HEK293 (cell line): ENCODE data around the gene LIN37.
A peak's percentile ranks its signal among the peaks of the same experiment; 100 is the strongest.

Source experiments
- CTCF ChIA-PET: fragments of 350-600 bp; formaldehyde crosslinking; extraction: SDS; loops from one replicate; lab custom pipeline; 2021; ENCODE audit warnings: antibody characterized with exemption; lab: Yijun Ruan, JAX
- POLR2A ChIA-PET: fragments of 300-600 bp; formaldehyde crosslinking; extraction: SDS; loops from one replicate; lab custom pipeline; 2020; ENCODE audit warnings: antibody characterized with exemption, inconsistent platforms; lab: Yijun Ruan, JAX
- H3K27ac ChIP-seq: fragments of 200-500 bp; sonication (Bioruptor generic); 2 replicates; pipeline ENCODE4 v1.5.1; 2014; ENCODE audit warnings: low read depth, low read length, control low read depth, inconsistent platforms; ENCODE audit errors: extremely low read depth
- H3K36me3 ChIP-seq, 2 experiments: fragments of 200-500 bp in 1 of 2; sonication (Bioruptor generic) in 1 of 2; 1 replicate in 1 of 2; 2 replicates in 1 of 2; pipeline ENCODE4 v1.5.1; 2014 to 2017; ENCODE audit warnings: inconsistent platforms in 2 of 2, low read length in 2 of 2; ENCODE audit not compliant: control insufficient read depth in 2 of 2, insufficient read depth in 1 of 2
- H3K4me1 ChIP-seq: fragments of 200-500 bp; sonication (Bioruptor generic); 2 replicates; pipeline ENCODE4 v1.5.1; 2014; ENCODE audit warnings: mild to moderate bottlenecking, low read length, inconsistent platforms; ENCODE audit not compliant: control insufficient read depth, insufficient read depth
- H3K4me3 ChIP-seq: 2 replicates; pipeline ENCODE4 v1.5.1; 2011; ENCODE audit warnings: low read depth, mild to moderate bottlenecking, control low read depth, low read length, moderate library complexity
- H3K9me3 ChIP-seq: fragments of 200-500 bp; sonication (Bioruptor generic); 2 replicates; pipeline ENCODE4 v1.5.1; 2014; ENCODE audit warnings: low read depth, low read length, inconsistent platforms; ENCODE audit not compliant: control insufficient read depth, insufficient read depth
- GLIS2 ChIP-seq: fragments of 450-650 bp; formaldehyde crosslinking; IDR thresholded peaks from 2 replicates; pipeline ENCODE4 v1.5.1; 2016; ENCODE audit warnings: missing biosample characterization, missing genetic modification characterization
- KLF16 ChIP-seq: fragments of 450-650 bp; formaldehyde crosslinking; IDR thresholded peaks from 2 replicates; pipeline ENCODE4 v1.5.1; 2017; ENCODE audit warnings: missing biosample characterization, missing genetic modification characterization
- KLF9 ChIP-seq: fragments of 450-650 bp; formaldehyde crosslinking; IDR thresholded peaks from 2 replicates; pipeline ENCODE4 v1.5.1; 2016; ENCODE audit warnings: missing biosample characterization, missing genetic modification characterization, low read depth
- ZBTB17 ChIP-seq: fragments of 450-650 bp; formaldehyde crosslinking; IDR thresholded peaks from 2 replicates; pipeline ENCODE4 v1.5.1; 2016; ENCODE audit warnings: missing biosample characterization, missing genetic modification characterization
- ZBTB20 ChIP-seq: fragments of 450-650 bp; formaldehyde crosslinking; IDR thresholded peaks from 2 replicates; pipeline ENCODE4 v1.5.1; 2016; ENCODE audit warnings: missing biosample characterization, missing genetic modification characterization
- ZBTB21 ChIP-seq: fragments of 450-650 bp; formaldehyde crosslinking; IDR thresholded peaks from 2 replicates; pipeline ENCODE4 v1.5.1; 2017; ENCODE audit warnings: missing biosample characterization, missing genetic modification characterization
- ZNF138 ChIP-seq: fragments of 450-650 bp; formaldehyde crosslinking; IDR thresholded peaks from 2 replicates; pipeline ENCODE4 v1.5.1; 2016; ENCODE audit warnings: missing biosample characterization, missing genetic modification characterization, borderline replicate concordance
- ZNF146 ChIP-seq: fragments of 450-650 bp; formaldehyde crosslinking; IDR thresholded peaks from 2 replicates; pipeline ENCODE4 v1.5.1; 2016; ENCODE audit warnings: missing biosample characterization, missing genetic modification characterization
- ZNF2 ChIP-seq: fragments of 450-650 bp; formaldehyde crosslinking; IDR thresholded peaks from 2 replicates; pipeline ENCODE4 v1.5.1; 2016; ENCODE audit warnings: missing biosample characterization, missing genetic modification characterization
- ZNF23 ChIP-seq: fragments of 450-650 bp; formaldehyde crosslinking; IDR thresholded peaks from 2 replicates; pipeline ENCODE4 v1.5.1; 2016; ENCODE audit warnings: missing biosample characterization, missing genetic modification characterization, borderline replicate concordance
- ZNF335 ChIP-seq: fragments of 450-650 bp; formaldehyde crosslinking; conservative IDR thresholded peaks from 2 replicates; pipeline ENCODE4 v1.5.1; 2016; ENCODE audit warnings: missing biosample characterization, missing genetic modification characterization
- ZNF366 ChIP-seq: fragments of 450-650 bp; formaldehyde crosslinking; conservative IDR thresholded peaks from 2 replicates; pipeline ENCODE4 v1.5.1; 2016; ENCODE audit warnings: missing biosample characterization, missing genetic modification characterization
- ZNF394 ChIP-seq: fragments of 450-650 bp; formaldehyde crosslinking; IDR thresholded peaks from 2 replicates; pipeline ENCODE4 v1.5.1; 2016; ENCODE audit warnings: missing biosample characterization, missing genetic modification characterization, mild to moderate bottlenecking, moderate library complexity, borderline replicate concordance
- ZNF530 ChIP-seq: fragments of 450-650 bp; formaldehyde crosslinking; IDR thresholded peaks from 2 replicates; pipeline ENCODE4 v1.5.1; 2016; ENCODE audit warnings: low read depth, missing biosample characterization, missing genetic modification characterization
- ZNF600 ChIP-seq: fragments of 450-650 bp; formaldehyde crosslinking; IDR thresholded peaks from 2 replicates; pipeline ENCODE4 v1.5.1; 2016; ENCODE audit warnings: missing biosample characterization, missing genetic modification characterization
- ZNF777 ChIP-seq: fragments of 450-650 bp; formaldehyde crosslinking; IDR thresholded peaks from 2 replicates; pipeline ENCODE4 v1.5.1; 2017; ENCODE audit warnings: missing biosample characterization, missing genetic modification characterization, borderline replicate concordance
- TF ChIP-seq, protein P1 (sequence below): fragments of 450-650 bp; formaldehyde crosslinking; IDR thresholded peaks from 2 replicates; pipeline ENCODE4; 2016; ENCODE audit warnings: missing biosample characterization, missing genetic modification characterization
- TF ChIP-seq, protein P2 (sequence below): fragments of 450-650 bp; formaldehyde crosslinking; IDR thresholded peaks from 2 replicates; pipeline ENCODE4 v1.5.1; 2017; ENCODE audit warnings: missing biosample characterization, missing genetic modification characterization
- TF ChIP-seq, protein P3 (sequence below): fragments of 450-650 bp; formaldehyde crosslinking; IDR thresholded peaks from 2 replicates; pipeline ENCODE4 v1.5.1; 2016; ENCODE audit warnings: missing biosample characterization, missing genetic modification characterization
- TF ChIP-seq, protein P4 (sequence below): fragments of 450-650 bp; formaldehyde crosslinking; IDR thresholded peaks from 2 replicates; pipeline ENCODE4 v1.5.1; 2017; ENCODE audit warnings: missing biosample characterization, missing genetic modification characterization
- TF ChIP-seq, protein P5 (sequence below): fragments of 450-650 bp; IDR thresholded peaks from 2 replicates; pipeline ENCODE4 v1.5.1; 2018; ENCODE audit warnings: missing biosample characterization, mild to moderate bottlenecking, missing genetic modification characterization
- TF ChIP-seq, protein P6 (sequence below): fragments of 450-650 bp; formaldehyde crosslinking; IDR thresholded peaks from 2 replicates; pipeline ENCODE4 v1.5.1; 2016; ENCODE audit warnings: missing biosample characterization, missing genetic modification characterization
- TF ChIP-seq, protein P7 (sequence below): fragments of 450-650 bp; formaldehyde crosslinking; IDR thresholded peaks from 2 replicates; pipeline ENCODE4 v1.5.1; 2016; ENCODE audit warnings: missing biosample characterization, missing genetic modification characterization, borderline replicate concordance

LIN37 gene

DNA sequence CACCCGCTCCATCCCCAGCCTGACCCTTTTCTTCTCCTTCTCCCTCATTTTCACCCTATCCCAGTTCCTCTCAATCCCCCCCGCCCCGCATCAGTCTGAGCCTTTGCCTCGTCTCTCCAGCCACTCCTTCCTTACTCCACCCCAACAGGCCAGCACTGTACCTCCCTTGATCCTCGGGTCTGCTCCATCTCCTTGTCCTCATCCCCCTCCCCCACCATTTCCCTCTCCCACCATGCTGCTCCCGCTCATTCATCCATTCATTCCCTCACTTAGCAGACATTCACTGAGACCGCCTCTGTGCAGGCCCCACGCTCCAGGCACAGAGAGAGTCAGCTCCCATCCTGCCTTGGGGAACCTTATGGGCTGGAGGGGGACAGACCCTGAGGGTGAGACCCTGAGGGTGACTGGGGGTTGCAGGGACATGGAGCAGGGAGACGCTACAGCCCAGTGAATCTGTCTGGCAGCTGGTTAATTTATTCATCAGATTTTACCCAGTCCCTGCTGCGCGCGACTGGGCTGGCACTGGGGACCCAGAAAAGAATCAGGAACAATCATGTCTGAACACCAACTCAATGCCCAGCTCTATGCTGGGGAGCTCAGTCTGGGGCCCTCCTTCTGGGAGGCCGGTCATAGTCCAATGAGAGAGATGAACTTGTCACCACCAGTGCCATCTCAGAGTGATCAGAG lies 27.9 kb downstream of the LIN37 start:
- CTCF ChIA-PET: interaction anchor here (1.0 to 2.6 kb wide), 3 partner anchors 44 to 266 kb away, joined by 3 to 8 read pairs (median 7); no protein-coding TSS in a partner anchor
- POLR2A ChIA-PET: interaction anchor here (0.6 to 2.0 kb wide), 7 partner anchors 9 to 74 kb away, joined by 3 to 8 read pairs (median 4); partner anchors contain the start of gene LIN37
- Histone ChIP-seq H3K4me1 (peaks cover 19% of the 10 kb centered on the region), H3K36me3 (peaks cover 25 to 26% of the 10 kb centered on the region in 2 experiments), H3K27ac (peak overlapping the region; percentile 48; the same call in 1 of the 2 replicates), H3K9me3 (no peaks in the 10 kb centered on the region), H3K4me3 (peak overlapping the region; percentile 59)
- TF ChIP-seq, protein P1, sequence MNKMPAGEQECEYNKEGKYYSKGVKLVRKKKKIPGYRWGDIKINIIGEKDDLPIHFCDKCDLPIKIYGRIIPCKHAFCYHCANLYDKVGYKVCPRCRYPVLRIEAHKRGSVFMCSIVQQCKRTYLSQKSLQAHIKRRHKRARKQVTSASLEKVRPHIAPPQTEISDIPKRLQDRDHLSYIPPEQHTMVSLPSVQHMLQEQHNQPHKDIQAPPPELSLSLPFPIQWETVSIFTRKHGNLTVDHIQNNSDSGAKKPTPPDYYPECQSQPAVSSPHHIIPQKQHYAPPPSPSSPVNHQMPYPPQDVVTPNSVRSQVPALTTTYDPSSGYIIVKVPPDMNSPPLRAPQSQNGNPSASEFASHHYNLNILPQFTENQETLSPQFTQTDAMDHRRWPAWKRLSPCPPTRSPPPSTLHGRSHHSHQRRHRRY (tag by site-specific recombination): no peak
- TF ChIP-seq, protein P2, sequence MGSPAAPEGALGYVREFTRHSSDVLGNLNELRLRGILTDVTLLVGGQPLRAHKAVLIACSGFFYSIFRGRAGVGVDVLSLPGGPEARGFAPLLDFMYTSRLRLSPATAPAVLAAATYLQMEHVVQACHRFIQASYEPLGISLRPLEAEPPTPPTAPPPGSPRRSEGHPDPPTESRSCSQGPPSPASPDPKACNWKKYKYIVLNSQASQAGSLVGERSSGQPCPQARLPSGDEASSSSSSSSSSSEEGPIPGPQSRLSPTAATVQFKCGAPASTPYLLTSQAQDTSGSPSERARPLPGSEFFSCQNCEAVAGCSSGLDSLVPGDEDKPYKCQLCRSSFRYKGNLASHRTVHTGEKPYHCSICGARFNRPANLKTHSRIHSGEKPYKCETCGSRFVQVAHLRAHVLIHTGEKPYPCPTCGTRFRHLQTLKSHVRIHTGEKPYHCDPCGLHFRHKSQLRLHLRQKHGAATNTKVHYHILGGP (tag by site-specific recombination): no peak
- no peak for TF ChIP-seq ZNF530 (tag by site-specific recombination)
- TF ChIP-seq, protein P3, sequence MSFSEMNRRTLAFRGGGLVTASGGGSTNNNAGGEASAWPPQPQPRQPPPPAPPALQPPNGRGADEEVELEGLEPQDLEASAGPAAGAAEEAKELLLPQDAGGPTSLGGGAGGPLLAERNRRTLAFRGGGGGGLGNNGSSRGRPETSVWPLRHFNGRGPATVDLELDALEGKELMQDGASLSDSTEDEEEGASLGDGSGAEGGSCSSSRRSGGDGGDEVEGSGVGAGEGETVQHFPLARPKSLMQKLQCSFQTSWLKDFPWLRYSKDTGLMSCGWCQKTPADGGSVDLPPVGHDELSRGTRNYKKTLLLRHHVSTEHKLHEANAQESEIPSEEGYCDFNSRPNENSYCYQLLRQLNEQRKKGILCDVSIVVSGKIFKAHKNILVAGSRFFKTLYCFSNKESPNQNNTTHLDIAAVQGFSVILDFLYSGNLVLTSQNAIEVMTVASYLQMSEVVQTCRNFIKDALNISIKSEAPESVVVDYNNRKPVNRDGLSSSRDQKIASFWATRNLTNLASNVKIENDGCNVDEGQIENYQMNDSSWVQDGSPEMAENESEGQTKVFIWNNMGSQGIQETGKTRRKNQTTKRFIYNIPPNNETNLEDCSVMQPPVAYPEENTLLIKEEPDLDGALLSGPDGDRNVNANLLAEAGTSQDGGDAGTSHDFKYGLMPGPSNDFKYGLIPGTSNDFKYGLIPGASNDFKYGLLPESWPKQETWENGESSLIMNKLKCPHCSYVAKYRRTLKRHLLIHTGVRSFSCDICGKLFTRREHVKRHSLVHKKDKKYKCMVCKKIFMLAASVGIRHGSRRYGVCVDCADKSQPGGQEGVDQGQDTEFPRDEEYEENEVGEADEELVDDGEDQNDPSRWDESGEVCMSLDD (tag by site-specific recombination): peak; percentile 1; the same call in 1 of the 2 replicates
- TF ChIP-seq ZBTB17 (tag by site-specific recombination): 0 out of 2 replicates have a peak, but pooled peaks have one; percentile 30
- TF ChIP-seq ZNF600 (tag by site-specific recombination): peak; percentile 15; the same call in 1 of the 2 replicates
- TF ChIP-seq, protein P4, sequence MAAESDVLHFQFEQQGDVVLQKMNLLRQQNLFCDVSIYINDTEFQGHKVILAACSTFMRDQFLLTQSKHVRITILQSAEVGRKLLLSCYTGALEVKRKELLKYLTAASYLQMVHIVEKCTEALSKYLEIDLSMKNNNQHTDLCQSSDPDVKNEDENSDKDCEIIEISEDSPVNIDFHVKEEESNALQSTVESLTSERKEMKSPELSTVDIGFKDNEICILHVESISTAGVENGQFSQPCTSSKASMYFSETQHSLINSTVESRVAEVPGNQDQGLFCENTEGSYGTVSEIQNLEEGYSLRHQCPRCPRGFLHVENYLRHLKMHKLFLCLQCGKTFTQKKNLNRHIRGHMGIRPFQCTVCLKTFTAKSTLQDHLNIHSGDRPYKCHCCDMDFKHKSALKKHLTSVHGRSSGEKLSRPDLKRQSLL (tag by site-specific recombination): peak; percentile 29; the same call in 1 of the 2 replicates
- peak; percentile 68 for TF ChIP-seq ZNF366 (tag by site-specific recombination)
- TF ChIP-seq ZBTB20: no peak
- 0 out of 2 replicates have a peak, but pooled peaks have one; percentile 2 for TF ChIP-seq ZNF146 (tag by site-specific recombination)
- TF ChIP-seq ZBTB21: no peak
- no peak for TF ChIP-seq ZNF23 (tag by site-specific recombination)
- TF ChIP-seq GLIS2 (tag by site-specific recombination): peak; percentile 33
- TF ChIP-seq ZNF335: peak; percentile 72
- TF ChIP-seq, protein P5, sequence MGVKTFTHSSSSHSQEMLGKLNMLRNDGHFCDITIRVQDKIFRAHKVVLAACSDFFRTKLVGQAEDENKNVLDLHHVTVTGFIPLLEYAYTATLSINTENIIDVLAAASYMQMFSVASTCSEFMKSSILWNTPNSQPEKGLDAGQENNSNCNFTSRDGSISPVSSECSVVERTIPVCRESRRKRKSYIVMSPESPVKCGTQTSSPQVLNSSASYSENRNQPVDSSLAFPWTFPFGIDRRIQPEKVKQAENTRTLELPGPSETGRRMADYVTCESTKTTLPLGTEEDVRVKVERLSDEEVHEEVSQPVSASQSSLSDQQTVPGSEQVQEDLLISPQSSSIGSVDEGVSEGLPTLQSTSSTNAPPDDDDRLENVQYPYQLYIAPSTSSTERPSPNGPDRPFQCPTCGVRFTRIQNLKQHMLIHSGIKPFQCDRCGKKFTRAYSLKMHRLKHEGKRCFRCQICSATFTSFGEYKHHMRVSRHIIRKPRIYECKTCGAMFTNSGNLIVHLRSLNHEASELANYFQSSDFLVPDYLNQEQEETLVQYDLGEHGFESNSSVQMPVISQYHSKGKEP: no peak
- no peak for TF ChIP-seq ZNF2 (tag by site-specific recombination)
- TF ChIP-seq, protein P6, sequence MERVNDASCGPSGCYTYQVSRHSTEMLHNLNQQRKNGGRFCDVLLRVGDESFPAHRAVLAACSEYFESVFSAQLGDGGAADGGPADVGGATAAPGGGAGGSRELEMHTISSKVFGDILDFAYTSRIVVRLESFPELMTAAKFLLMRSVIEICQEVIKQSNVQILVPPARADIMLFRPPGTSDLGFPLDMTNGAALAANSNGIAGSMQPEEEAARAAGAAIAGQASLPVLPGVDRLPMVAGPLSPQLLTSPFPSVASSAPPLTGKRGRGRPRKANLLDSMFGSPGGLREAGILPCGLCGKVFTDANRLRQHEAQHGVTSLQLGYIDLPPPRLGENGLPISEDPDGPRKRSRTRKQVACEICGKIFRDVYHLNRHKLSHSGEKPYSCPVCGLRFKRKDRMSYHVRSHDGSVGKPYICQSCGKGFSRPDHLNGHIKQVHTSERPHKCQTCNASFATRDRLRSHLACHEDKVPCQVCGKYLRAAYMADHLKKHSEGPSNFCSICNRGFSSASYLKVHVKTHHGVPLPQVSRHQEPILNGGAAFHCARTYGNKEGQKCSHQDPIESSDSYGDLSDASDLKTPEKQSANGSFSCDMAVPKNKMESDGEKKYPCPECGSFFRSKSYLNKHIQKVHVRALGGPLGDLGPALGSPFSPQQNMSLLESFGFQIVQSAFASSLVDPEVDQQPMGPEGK (tag by site-specific recombination): peak; percentile 6
- TF ChIP-seq, protein P7, sequence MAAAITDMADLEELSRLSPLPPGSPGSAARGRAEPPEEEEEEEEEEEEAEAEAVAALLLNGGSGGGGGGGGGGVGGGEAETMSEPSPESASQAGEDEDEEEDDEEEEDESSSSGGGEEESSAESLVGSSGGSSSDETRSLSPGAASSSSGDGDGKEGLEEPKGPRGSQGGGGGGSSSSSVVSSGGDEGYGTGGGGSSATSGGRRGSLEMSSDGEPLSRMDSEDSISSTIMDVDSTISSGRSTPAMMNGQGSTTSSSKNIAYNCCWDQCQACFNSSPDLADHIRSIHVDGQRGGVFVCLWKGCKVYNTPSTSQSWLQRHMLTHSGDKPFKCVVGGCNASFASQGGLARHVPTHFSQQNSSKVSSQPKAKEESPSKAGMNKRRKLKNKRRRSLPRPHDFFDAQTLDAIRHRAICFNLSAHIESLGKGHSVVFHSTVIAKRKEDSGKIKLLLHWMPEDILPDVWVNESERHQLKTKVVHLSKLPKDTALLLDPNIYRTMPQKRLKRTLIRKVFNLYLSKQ: no peak
- TF ChIP-seq KLF16: no peak
- TF ChIP-seq KLF9 (tag by site-specific recombination): no peak
- no peak for TF ChIP-seq ZNF394 (tag by site-specific recombination)
- 0 out of 2 replicates have a peak, but pooled peaks have one; percentile 23 for TF ChIP-seq ZNF777 (tag by site-specific recombination)
- no peak for TF ChIP-seq ZNF138 (tag by site-specific recombination)
